HG03439 (cell line): ENCODE measurements around the gene LIMK1.

Experiments used
- ATAC-seq: cut with Tn5 transposase; IDR thresholded peaks from one replicate; pipeline ENCODE4 v1.9.1; 2021; ENCODE audit warnings: mild to moderate bottlenecking, moderate library complexity; ENCODE audit not compliant: unreplicated experiment

Gene LIMK1

DNA sequence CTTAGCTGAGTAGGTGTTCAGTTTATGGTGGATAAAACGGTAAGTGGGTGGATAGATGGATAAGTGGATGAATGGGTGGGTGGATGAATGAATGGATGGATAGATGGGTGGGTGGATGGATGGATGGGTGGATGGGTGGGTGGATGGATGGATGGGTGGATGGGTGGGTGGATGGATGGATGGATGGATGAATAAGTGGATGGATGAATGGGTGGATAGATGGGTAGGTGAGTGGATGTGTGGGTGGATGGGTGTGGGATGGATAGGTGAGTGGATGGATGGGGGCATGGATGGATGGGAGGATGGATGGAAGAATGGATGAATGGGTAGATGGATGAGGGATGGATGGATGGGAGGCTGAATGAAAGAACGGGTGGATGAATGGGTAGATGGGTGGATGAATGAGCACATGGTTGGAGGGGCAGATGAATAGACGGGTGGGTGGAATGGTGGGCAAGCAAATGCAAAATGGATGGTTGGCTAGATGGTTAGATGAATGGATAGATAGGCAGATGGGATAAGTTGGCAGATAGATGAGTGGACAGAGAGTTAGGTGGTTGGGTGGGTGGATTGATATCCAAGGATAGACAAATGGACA is 29.9 kb upstream of the LIMK1 start:
- no peak for ATAC-seq

DNA sequence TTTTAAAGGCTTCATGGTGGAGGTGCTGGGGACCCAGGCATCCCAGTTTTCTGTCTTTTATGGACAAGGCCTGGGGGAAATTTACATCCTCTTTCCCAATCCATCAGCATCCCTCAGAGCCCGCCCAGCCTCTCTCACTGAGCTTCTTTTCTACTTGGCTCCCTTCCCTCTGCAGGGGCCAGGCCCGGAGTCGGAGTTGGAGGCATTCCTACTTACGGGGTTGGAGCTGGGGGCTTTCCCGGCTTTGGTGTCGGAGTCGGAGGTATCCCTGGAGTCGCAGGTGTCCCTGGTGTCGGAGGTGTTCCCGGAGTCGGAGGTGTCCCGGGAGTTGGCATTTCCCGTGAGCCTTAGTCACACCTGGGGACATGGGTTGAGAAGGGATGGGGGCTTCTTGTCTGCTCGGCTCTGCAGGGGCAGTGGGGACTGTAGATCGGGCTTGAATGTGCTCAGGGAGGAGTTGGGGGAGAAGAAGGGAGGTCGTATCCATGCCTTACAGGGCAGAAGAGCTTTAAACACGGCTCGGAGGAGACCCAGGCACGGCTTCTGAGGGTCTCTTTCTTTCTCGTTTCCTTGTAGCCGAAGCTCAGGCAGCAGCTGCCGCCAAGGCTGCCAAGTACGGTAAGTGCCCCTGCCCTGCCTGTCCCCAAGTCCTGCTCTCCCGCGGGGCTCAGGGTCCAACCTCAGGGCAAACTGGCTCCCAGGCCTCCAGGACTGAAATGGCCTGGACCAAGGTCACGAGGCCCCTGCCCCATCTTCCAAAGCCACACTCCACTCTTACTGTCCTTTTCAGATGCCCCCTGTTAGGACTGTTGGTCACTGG is 27.3 kb upstream of the LIMK1 start:
- no peak for ATAC-seq

DNA sequence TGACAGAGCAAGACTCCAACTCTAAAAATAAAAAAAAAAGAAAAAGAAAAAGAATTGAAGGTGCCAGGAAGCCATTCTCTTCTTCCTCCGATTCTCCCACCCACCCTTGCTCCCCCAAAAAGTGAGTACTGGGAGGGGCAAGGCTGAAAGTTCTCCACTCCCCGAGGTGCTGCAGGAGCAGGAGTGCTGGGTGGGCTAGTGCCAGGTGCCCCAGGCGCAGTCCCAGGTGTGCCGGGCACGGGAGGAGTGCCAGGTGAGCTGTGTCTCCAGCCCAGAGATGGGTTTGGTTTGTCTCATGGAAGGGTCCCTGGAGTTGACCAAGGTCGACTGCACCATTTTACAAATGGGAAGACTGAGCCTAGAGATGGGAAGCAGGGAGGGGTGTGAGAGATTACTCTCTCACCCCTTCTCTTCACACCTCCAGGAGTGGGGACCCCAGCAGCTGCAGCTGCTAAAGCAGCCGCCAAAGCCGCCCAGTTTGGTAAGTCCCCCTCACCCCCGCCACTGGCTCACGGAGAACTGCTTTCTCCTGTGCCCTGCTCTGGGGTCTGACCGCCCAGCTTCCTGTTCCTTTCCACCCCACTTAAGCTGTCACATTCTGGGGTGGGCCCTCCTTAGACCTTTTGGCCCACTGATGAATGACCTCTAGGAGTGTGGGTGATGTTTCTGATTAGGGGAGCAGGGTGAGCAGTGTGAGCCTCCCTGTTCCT is 26.2 kb upstream of the LIMK1 start:
- no peak for ATAC-seq

DNA sequence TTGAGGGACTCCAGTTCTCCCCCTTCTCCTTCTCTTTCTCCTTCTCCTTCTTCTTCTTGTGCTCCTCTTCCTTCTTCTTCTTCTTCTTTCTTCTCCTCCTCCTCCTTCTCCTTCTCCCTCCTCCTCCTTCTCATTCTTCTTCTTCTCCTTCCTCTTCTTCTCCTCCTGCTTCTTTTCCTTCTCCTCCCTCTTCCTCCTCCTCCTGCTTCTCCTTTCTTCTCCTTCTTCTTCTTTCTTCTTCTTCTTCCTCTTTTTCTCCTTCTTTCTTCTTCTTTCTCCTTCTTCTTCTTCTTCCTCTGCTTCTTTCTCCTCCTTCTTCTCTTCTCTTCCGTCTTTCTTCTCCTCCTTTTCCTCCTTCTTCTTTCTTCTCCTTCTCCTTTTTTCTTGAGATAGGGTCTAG is 25.6 kb upstream of the LIMK1 start:
- no peak for ATAC-seq

DNA sequence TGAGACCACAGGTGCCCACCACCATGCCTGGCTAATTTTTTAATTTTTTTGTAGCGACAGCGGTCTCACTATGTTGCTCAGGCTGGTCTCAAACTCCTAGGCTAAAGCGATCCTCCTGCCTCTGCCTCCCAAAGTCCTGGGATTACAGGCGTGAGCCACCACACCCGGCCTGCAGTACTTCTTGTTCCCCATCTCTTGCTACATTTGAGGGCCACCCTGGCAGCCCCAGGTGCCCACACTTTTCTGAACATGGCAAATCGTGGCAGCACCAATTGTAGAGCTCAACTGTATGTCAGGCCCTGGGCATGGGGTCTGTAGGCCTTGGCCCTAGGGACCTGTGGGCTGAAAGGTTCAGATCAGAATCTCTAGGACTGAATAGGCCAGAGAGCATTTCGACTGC is 25.1 kb upstream of the LIMK1 start:
- no peak for ATAC-seq

DNA sequence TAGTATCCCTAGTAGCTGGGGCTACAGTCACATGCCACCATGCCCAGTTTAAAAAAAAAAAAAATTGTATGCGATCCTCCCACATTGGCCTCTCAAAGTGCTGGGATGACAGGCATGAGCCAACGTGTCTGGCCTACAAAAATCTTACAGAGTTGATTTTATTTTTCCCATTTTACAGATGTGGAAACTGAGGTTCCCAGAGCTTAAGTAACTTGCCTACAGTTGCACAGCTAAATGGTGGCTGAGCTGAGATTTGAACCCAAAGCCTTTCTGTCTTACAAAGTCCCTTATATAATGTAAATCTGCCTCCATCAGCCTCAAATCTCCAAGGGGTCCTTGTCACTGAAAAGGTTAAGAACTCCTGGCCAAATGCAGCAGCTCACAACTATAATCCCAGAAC is 24.6 kb upstream of the LIMK1 start:
- no peak for ATAC-seq

DNA sequence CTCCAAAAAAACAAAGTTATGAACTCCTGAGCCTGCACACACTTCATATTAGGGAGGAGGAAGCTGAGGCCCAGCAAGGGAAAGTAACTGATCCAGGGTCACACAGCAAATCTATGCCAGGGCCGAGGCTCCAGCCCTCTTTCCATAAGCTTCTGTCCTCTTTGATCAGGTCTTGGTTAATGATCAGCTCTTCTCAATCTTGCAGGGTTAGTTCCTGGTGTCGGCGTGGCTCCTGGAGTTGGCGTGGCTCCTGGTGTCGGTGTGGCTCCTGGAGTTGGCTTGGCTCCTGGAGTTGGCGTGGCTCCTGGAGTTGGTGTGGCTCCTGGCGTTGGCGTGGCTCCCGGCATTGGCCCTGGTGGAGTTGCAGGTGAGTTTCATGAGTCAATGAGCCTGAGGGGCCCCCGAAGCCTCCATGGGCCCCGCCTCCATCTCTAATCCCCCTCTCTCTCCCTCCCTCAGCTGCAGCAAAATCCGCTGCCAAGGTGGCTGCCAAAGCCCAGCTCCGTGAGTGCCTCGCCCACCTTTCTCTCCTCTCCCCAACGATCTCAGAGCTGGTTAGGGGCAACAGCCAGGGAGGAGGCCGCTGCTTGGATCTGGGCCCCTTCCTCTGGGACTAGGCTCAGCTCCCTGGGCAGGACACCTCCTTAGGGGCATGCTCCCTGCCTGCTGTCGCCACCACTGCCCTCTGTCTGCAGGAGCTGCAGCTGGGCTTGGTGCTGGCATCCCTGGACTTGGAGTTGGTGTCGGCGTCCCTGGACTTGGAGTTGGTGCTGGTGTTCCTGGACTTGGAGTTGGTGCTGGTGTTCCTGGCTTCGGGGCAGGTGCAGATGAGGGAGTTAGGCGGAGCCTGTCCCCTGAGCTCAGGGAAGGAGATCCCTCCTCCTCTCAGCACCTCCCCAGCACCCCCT is 23.7 kb upstream of the LIMK1 start:
- no peak for ATAC-seq

DNA sequence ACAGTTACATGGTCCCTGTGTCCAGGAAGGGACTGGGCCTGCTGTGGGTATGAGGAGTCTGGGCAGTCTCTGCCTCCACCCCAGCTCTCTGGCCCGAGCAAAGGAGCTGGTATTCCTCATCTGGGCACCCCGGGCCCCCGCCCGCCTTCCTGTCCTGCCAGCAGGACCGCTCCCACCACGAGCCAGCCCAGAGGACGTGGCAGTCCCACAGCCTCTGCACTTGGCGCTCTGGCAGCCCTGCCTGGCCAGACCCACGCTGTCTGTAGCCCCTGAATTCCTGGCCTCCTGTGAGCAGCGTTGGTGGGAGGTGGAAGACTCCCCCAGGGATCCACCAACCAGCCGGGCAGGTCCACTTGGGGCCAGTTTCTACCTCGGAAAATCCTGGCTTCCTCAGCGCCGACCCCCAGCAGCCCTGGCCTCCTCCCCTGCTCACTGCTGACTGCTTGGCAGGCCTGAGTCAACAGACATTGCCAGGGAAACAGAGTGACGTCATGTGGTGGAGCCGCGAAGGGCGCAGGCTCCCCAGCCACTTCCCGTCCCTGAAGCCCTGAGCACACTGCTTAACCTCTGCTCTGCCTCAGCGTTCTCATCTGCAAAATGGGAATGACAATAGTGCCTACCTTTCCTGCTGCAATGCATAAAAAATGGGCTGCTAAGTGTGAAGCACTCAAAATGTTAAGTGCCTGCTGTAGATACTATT is 21.6 kb upstream of the LIMK1 start:
- no peak for ATAC-seq

DNA sequence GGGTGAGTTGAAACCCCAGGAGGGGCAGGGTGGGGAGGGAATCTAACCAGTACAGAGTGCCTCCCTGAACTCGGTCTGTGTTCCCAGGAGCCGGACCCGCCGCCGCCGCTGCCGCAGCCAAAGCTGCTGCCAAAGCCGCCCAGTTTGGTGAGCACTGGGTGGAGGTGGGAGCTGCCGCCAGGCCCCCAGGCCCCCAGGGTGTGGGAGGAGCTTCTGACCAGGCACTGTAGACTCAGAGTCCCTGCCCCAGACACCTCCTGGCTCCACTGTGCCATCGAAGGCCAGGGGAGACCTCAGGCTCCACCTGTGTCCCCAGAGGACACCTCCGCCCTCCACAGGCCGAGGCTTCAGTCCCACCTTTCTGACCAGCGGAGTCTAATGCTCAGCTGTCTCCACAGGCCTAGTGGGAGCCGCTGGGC is 20.4 kb upstream of the LIMK1 start:
- no peak for ATAC-seq

DNA sequence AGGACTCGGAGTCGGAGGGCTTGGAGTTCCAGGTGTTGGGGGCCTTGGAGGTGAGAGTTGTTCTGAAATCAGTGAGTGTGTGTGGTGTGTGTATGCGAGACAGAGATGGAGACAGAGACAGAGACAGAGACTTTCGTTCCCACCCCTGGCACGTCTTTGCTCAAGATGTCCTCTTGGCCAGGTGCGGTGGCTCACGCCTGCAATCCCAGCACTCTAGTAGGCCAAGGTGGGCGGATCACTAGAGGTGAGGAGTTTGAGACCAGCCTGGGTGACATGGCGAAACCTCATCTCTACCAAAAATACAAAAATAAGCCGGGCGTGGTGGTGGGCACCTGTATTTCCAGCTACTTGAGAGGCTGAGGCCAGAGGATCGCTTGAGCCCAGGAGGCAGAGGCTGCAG is 20.0 kb upstream of the LIMK1 start:
- no peak for ATAC-seq

DNA sequence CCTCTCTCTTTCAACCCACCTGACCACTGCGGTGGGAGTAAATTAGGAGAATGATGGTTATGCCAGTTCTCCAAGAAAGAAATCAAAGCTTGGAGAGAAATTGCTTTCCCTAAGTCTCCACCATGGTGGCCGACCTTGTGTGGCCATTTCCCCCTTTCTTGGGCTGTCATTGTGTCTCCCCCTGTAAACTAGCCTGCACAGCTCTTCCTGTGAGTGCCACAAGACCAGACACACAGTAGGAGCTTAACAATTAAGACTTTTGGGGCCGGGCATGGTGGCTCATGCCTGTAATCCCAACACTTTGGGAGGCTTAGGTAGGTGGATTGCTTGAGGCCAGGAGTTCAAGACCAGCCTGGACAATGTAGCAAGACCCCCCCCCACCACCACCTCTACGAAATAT is 18.9 kb upstream of the LIMK1 start:
- no peak for ATAC-seq

DNA sequence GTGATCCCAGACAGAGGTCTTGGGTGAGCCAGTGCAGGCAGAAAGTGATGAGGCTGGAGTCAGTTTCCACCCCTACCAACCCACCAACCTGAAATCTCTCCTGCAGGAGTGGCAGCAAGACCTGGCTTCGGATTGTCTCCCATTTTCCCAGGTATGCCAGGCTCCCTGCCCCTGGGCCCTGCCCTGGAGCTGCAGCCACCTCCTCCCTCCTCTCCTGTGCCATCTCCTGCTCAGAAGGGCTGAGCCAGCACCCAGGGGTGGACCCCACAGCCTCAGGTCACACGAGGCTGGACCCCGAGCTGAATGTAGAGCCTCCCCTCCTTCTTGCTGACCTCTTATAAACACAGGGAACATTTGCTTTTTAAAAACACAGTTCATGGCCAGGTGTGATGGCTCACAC is 17.0 kb upstream of the LIMK1 start:
- ATAC-seq = no peak

DNA sequence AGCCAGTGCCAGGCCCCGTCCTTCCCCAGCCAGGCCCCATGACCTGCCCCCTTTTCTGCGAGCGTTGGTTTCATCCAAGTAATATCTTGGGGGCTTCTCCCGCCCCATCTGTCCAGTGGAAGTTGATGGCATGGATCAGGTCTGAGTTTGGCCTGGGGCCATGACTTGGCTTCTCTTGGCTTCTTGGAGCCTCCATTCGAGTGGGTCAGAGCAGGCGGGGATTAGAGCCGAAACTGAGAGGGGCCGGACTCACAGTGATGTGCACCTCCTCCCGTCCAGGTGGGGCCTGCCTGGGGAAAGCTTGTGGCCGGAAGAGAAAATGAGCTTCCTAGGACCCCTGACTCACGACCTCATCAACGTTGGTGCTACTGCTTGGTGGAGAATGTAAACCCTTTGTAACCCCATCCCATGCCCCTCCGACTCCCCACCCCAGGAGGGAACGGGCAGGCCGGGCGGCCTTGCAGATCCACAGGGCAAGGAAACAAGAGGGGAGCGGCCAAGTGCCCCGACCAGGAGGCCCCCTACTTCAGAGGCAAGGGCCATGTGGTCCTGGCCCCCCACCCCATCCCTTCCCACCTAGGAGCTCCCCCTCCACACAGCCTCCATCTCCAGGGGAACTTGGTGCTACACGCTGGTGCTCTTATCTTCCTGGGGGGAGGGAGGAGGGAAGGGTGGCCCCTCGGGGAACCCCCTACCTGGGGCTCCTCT is 15.1 kb upstream of the LIMK1 start:
- no peak for ATAC-seq

DNA sequence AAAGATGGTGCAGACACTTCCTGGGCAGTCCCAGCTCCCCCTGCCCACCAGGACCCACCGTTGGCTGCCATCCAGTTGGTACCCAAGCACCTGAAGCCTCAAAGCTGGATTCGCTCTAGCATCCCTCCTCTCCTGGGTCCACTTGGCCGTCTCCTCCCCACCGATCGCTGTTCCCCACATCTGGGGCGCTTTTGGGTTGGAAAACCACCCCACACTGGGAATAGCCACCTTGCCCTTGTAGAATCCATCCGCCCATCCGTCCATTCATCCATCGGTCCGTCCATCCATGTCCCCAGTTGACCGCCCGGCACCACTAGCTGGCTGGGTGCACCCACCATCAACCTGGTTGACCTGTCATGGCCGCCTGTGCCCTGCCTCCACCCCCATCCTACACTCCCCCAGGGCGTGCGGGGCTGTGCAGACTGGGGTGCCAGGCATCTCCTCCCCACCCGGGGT is 14.5 kb upstream of the LIMK1 start:
- no peak for ATAC-seq

DNA sequence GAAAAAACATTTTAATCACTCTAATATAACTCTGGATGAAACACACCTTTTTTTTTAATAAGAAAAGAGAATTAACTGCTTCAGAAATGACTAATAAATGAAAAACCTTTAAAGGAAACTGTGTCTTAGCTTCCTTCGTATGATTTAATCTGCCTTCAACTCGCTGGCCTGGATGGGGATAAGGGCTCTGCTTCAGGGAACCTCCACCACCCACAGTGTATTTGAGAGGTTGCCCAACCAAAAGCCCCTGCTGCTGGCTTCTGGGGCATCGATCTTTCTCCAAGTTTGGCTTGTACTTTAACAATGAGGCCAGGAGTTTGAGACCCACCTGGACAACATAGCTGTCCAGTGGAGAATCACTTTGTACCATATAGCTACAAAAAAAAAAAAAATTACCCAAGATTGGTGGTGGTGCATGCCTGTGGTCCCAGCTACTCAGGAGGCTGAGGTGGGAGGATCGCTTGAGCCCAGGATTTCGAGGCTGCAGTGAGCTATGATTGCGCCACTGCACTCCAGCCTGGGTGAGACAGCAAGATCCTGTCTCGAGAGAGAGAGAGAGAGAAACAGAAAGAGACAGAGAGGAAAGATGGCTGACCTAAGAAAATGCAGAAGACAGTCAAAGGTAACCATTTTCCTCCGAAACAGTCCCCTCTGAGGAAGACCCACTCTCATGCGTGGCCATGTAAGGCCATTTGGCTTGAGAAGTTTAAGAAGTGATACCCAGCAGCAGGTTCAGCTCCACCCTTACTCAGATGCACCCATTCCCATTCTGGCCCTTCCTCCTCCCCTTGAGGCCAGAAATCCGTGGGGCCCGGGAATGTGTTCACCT is 13.6 kb upstream of the LIMK1 start:
- no peak for ATAC-seq

DNA sequence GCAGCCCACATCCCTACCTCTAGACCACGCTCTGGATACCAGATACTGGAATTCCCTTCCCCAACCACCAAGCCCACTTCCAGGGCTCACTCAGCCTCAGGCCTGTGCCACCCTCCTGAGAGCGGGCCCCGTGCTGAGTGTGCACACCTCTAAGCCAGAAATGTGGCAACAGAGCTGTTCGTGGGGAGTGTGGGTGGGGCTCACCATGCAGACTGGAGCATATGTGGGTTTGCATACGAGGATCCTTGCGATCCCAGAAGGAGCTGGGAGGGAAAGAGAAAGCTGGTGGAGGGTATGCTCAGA is 13.0 kb upstream of the LIMK1 start:
- ATAC-seq = no peak

DNA sequence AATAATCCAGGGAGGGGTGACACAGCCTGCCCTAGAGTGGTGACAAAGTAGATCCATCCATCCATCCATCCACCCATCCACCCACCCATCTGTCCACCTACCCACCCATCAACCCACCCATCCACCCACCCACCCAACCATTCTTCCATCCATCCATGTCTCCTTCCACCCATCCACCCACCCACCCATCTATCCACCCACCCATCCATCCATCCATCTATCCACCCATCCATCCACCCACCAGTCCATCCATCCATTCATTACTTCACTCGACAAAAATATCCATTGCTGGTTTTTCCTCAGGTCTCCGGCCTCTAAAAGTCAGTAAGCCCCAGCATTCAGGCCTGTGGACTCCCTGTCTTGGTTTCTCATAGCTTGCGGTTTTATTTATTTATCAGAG is 12.5 kb upstream of the LIMK1 start:
- ATAC-seq = no peak

DNA sequence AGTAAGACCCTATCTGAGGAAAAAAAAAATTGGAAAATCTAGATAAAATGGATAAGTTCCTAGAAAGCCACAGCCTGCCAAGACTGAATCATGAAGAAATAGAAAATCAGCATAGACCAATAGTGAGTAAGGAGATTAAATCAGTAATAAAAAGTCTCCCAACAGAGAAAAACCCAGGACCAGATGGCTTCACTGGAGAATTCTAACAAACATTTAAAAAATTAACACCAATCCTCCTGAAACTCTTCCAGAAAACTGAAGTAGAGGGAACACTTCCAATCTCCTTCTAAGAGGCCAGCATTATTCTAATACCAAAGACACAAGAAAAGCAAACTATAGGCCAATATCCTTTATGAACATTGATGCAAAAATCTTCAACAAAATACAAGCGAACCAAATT is 8.8 kb upstream of the LIMK1 start:
- no peak for ATAC-seq

DNA sequence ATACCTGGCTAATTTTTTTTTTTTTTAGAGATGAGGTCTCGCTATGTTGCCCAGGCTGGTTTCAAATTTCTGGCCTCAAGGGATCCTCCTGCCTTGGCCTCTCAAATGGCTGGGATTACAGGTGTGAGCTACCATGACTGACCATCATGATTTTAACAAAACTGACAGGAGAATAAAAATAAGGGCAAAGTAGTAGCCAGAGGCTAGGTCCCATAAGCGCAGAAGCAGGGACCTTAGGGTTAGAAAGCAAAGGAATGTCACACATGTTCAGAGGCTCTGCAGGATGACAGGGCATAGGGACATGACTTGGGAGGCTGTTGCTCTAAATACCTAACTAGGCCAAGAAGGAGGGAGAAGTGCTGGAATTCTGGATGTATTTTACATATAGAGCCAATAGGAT is 5.1 kb upstream of the LIMK1 start:
- no peak for ATAC-seq
